K562 (cell line): ENCODE results near the gene FMNL2.

Experiments used
- EP300 ChIP-seq: IDR thresholded peaks from 2 replicates; pipeline ENCODE4 v1.6.1; 2012; ENCODE audit warnings: low read length, improper control_type of control experiment
- FIP1L1 ChIP-seq: fragments of 200-400 bp; formaldehyde crosslinking; IDR thresholded peaks from 2 replicates; pipeline ENCODE4 v1.6.1; 2018; ENCODE audit warnings: mild to moderate bottlenecking, low read depth, low read length; ENCODE audit not compliant: poor library complexity, severe bottlenecking
- TAL1 ChIP-seq: fragments of 450-650 bp; IDR thresholded peaks from 2 replicates; pipeline ENCODE4 v1.6.1; 2016; ENCODE audit warnings: mild to moderate bottlenecking
- THAP7 ChIP-seq: fragments of 250-450 bp; sonication (Bioruptor Pico); IDR thresholded peaks from 2 replicates; pipeline ENCODE4 v1.5.0; 2021
- ZNF224 ChIP-seq: sonication (generic); formaldehyde crosslinking; IDR thresholded peaks from 2 replicates; pipeline ENCODE4 v1.8.0; 2022; ENCODE audit warnings: mild to moderate bottlenecking, missing genetic modification reagents

DNA sequence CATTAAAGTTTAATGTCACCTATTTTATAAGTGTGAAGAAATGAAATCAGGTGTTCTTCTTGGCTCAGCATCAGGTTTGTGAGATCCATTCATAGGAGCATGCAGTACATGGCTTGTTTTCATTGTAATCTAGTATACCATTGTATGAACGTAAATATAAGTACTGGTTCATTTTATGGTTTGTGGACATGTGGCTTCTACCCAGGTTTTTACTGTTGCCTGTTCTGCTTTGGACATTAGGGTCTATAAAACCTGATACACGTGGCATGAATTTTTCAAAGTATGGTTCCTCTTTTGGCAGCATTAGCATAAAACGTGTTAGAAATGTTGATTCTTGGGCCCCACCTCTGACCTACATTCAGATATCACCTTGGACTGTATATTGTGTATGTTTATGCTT lies 206.7 kb downstream of the FMNL2 start:
- TF ChIP-seq THAP7 (no peak), ZNF224 (CRISPR knock-in tag) (no peak), TAL1 (no peak), EP300 (no peak), FIP1L1 (no peak)
